NCI-H1436 (cell line): ENCODE data around the gene SVOPL.

Experiments
- DNase-seq: peaks from one replicate; lab custom pipeline; 2025; lab: John Stamatoyannopoulos, UW

Gene SVOPL

DNA sequence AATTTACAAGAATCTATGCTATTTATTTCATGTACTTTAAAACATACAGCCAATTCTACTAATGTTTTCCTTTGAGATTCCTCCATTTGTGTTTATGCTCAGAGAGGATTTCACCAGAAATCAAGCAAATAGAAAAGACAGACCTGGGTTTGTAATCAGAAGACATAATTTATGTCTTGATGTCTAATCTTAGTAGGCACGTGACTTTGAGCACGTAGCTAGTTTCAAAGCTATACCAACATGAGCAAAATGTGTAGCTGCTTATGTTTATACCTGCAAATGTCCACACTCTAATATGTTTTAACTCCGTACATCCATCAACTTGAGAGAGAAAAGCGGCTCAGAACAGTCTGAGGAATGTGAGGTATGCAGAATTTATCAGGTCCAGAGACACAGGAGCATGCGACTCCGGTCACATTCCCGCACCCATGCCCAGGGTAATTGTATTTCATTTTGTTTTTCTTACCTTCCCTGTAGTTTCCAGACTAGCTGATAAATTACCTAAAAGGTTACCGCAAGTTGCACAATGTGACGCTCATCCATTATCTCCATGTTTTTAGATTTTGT is 40.0 kb downstream of the SVOPL start:
- DNase-seq, result no peak

DNA sequence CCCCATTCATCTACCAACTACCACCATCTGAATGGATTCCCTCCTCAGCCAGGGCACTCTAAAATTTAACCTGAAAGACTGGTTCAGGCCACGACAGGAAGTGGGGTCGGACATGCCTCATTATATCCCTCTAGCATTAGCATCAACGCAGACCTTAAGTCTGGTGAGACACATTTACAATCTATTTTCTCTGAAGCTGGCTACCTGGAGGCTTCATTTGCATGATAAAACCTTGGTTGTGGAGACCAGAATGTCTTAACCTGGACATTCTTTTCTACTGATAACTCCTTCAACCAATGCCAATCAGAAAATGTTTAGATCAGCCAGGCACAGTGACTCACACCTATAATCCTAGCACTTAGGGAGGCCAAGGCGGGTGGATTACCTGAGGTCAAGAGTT is 42.3 kb downstream of the SVOPL start:
- no peak for DNase-seq

DNA sequence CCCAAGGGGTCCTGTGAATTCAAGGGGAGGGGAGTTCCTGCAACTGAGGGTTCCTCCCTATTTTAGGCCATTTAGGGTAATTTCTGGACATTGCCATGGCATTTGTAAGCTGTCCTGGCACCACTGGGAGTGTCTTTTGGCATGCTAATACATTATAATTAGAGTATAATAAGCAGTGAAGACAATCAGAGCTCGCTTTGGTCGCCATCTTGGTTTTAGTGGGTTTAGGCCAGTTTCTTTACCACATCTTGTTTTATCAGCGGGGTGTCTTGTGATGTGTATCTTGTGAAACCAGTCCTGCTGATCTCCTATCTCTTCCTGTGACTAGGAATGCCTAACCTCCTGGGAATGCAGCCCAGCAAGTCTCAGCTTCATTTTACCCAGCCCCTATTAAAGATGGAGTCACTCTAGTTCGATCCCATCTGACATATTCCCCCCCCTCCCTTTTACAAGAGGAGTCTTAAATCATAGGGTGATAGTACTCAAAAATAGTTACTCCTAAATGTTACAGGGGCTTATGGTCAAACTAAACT is 43.2 kb downstream of the SVOPL start:
- no peak for DNase-seq

DNA sequence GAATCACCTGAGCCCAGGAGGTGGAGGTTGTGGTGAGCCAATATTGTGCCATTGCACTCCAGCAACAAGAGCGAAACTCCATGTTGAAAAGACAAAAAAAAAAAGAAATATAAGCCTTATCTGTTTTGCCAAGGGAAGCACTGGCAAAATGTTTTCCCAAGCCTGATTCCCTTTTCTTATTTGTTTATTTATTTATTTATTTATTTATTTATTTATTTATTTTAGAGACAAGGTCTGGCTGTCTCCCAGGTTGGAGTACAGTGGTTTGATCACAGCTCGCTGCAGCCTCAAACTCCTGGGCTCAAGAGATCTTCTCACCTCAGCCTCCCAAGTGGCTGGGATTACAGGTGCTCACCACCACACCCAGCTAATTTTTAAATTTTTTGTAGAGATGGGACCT is 44.2 kb downstream of the SVOPL start:
- no peak for DNase-seq

DNA sequence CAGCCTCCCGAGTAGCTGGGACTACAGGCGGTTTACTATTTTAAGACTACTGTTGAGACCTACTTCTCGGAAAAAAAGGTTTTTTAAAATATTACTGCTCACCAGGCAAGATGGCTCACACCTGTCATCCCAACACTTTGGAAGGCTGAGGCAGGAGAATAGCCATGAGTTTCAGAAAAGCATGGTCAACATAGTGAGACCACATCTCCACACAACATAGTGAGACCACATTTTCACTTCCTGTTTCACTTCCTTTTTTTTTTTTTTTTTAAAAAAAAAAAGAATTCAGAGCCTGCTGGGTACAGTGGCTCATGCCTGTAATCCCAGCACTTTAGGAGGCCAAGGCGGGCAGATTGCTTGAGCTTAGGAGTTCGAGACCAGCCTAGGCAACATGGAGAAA is 46.5 kb downstream of the SVOPL start:
- DNase-seq, result no peak

DNA sequence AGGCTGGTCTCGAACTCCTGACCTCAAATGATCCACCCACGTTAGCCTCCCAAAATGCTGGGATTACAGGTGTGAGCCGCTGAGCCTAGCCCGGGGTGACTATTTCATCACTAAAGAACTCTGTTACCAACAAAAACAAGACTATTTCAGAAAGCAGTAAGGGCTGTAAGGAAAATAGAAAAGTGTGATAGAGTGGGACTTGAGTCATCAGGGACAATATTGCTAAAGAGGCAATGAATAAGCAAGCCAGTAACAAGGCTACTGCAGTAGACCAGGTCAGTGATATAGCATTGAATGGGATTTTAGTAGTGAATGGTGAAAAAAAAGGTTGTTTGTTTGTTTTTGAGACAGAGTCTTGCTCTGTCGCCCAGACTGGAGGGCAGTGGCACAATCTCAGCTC is 51.7 kb downstream of the SVOPL start:
- no peak for DNase-seq

DNA sequence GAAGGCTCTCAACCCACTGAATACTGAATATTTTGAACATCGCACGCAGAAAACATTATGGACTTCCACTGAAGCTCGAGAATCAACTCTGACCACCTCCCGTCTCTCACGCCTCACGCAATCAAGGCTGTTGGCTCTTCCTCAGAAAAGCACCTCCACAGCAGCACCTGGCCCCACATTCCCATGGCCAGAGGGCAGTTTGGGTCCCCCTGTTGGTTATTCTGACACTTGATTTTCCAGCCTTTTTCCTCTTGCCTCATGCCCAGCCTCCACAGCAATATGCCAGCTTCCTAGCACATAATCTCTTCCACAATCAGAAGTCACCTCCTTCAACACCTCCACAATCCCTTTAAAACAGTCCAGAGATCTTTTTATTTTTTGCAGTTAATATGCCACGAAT is 55.9 kb downstream of the SVOPL start:
- no peak for DNase-seq

DNA sequence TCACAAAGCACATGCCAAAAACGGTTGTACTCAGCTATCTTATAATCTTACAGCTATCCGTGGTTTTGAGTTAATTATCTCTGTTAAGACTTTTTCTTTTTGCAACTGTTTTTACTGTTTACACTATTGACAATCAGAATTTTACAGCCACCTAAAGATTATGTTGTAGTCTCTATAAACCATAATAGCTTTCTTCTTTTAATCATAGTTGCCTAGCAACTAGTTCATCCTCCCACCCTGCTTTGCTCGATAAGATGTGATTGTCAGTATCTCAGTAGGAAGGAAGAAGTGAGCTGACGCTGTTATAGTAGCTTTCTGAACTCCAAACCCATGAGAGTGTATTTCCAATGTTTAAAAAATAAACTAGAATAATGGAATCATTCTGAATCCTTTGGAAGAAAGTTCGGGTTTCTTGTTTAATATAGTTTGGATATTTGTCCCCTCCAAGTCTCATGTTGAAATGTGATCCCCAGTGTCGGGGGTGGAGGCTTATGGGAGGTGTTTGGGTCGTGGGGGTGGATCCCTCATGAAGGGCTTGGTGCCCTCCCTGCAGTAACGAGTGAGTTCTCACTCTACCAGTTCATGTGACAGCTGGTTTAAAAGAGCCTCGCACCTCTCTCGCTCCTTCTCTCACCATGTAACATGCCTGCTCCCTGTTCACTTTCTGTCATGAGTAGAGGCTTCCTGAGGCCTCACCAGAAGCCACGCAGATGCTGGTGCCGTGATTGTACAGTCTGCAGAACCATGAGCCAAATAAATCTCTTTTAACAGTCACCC is 68.1 kb downstream of the SVOPL start:
- no peak for DNase-seq

DNA sequence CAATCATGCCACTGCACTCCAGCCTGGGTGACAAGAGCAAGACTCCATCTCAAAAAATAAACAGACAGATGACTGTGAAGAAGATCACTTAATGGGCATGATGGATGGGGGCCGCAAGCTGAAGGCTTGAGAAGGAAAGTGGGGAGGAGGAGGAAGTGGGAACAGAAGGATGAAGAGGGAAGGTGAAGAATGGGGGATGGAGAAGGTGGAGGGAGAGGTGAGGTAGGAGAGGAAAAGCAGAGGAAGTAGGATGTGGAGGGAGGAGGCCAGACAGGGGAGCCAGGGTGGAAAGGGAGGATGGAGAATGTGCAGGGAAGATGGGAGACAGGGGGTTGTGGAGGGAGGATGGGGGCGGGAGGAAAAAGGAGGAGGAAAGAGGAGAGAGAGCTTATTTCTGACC is 68.8 kb downstream of the SVOPL start:
- DNase-seq, result no peak

DNA sequence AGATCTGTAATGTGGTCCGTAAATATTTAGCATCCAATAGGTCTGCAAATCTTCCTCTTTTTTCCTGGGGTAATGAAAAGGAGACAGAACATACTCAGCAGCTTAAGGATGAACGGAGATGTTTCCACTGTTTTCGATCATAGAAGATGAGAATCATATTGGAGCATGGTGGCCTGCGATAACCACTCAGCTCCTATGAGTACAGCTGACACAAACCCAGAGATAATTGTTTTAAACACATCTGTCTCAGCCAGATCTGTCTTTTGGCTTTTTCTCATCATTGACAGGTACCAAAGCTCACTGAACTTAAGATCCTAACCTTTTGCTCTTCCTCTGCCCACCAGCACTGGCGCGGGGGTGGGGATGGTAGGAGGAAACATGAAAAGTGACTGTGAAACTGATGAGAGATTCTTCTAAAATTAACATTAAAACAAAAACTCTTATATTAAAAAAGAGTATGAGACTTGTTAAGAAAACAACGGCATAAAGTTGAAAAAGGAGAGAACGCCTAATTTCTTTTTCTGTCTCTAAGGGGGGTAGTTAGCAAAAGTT is 71.0 kb downstream of the SVOPL start:
- no peak for DNase-seq

- no peak for DNase-seq
These were observed 73.8 kb downstream of the SVOPL start for GRCh38 chr7:138627361-138627760.

- no peak for DNase-seq
These were observed 74.3 kb downstream of the SVOPL start for GRCh38 chr7:138626846-138627245.

GRCh38 chr7:138625849-138626230 is 75.3 kb downstream of the SVOPL start:
- no peak for DNase-seq

GRCh38 chr7:138625084-138625848 is 75.9 kb downstream of the SVOPL start:
- no peak for DNase-seq

DNA sequence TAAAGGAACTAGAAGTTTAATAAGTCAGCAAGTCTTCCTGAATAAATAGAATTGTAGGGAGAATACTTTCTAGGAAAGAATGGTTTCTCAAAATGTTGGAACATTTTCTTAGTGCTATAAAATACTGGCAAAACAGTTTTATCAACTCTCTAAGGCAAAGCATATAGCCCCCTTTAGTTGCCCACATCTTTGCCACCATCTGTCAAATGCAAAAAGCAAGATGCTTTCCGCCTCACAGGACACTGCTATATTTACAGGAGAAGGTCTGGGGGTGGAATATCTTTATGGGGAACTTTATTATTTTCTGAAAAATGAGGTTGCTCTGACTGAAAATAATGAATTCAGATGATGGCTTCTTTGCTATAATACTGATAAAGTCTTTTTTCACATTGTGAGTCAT is 78.3 kb downstream of the SVOPL start:
- no peak for DNase-seq

- no peak for DNase-seq
These were observed 82.2 kb downstream of the SVOPL start for GRCh38 chr7:138618933-138619332.

GRCh38 chr7:138618506-138618905 is 82.7 kb downstream of the SVOPL start:
- no peak for DNase-seq

DNA sequence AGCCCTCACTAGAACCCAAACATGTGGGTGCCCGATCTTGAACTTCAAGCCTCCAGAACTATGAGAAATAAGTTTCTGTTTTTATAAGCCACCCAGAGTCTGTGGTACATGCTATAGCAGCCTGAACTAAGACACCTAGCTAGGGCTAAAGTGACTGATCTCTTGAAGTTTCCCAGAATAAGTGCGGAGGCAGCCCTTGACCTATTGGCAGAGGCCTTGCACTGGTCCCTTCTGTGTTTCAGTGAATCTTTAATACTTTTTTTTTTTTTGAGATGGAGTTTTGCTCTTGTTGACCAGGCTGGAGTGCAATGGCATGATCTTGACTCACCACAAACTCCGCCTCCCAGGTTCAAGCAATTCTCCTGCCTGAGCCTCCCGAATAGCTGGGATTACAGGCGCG is 85.1 kb downstream of the SVOPL start:
- no peak for DNase-seq

GRCh38 chr7:138613630-138614029 is 87.5 kb downstream of the SVOPL start:
- no peak for DNase-seq

GRCh38 chr7:138610671-138611170 is 90.4 kb downstream of the SVOPL start:
- no peak for DNase-seq

- DNase-seq, result no peak
These were observed 92.9 kb downstream of the SVOPL start for GRCh38 chr7:138608275-138608674.
